ENCODE results near the gene TTC23. TPM values are rescaled to one million over a fixed set of nuclear protein-coding genes. Genes with fewer than 3 reads are reported as not detected.

Gene TTC23
- total RNA-seq, 1 donor from 2014 or later: 45.3 TPM

- H3K4me1 Mint-ChIP-seq: peaks cover 33% of the 10 kb centered on the region
- H3K4me3 ChIP-seq: no peak overlapping the region
- no peak for DNase-seq (ENCODE audit: low spot score)
- peaks cover 2% of the 10 kb centered on the region for H3K27me3 Mint-ChIP-seq (ENCODE audit: insufficient read depth, low read depth)
- no peak overlapping the region for H2AFZ ChIP-seq (replicated peaks)
- H3K4me2 ChIP-seq: no peak overlapping the region
- no peaks in the 10 kb centered on the region for H3K9me3 Mint-ChIP-seq
- no peaks in the 10 kb centered on the region for H3K9me3 ChIP-seq (ENCODE audit: low read depth)
- no peak overlapping the region for H3K4me3 Mint-ChIP-seq
- H4K20me1 ChIP-seq (ENCODE audit: low read depth): no peaks in the 10 kb centered on the region
- H3K36me3 Mint-ChIP-seq: peaks cover 13% of the 10 kb centered on the region
- H3K4me1 ChIP-seq: peaks cover 27% of the 10 kb centered on the region
- no peaks in the 10 kb centered on the region for H3K27me3 ChIP-seq
- H3K79me2 ChIP-seq (ENCODE audit: low read depth): no peaks in the 10 kb centered on the region
- no peaks in the 10 kb centered on the region for H3K36me3 ChIP-seq
- TF ChIP-seq EZH2 (IDR thresholded peaks at IDR 0.05) (no peak), EZH2phosphoT487 (IDR thresholded peaks at IDR 0.05) (no peak), CTCF (IDR thresholded peaks at IDR 0.05) (no peak)
- H3F3A ChIP-seq (ENCODE audit: low read depth): peaks cover 27% of the 10 kb centered on the region
- H3K9ac ChIP-seq: no peak overlapping the region
- H3K27ac ChIP-seq: peak overlapping the region; percentile 83
- no peak overlapping the region for H3K27ac Mint-ChIP-seq
These were observed 107.4 kb downstream of the TTC23 start for GRCh38 chr15:99141943-99142342.

GRCh38 chr15:99140590-99140989 lies 108.8 kb downstream of the TTC23 start:
- no peak overlapping the region for H3K4me3 Mint-ChIP-seq
- DNase-seq (ENCODE audit: low spot score): no peak
- no peak overlapping the region for H3K4me2 ChIP-seq
- H3K36me3 Mint-ChIP-seq: peaks cover 14% of the 10 kb centered on the region
- H3K36me3 ChIP-seq: no peaks in the 10 kb centered on the region
- no peaks in the 10 kb centered on the region for H3K9me3 ChIP-seq (ENCODE audit: low read depth)
- no peak overlapping the region for H3K4me3 ChIP-seq
- H3F3A ChIP-seq (ENCODE audit: low read depth): peaks cover 27% of the 10 kb centered on the region
- H4K20me1 ChIP-seq (ENCODE audit: low read depth): no peaks in the 10 kb centered on the region
- peaks cover 27% of the 10 kb centered on the region for H3K4me1 ChIP-seq
- no peaks in the 10 kb centered on the region for H3K9me3 Mint-ChIP-seq
- no peak overlapping the region for H3K9ac ChIP-seq
- no peaks in the 10 kb centered on the region for H3K27me3 Mint-ChIP-seq (ENCODE audit: insufficient read depth, low read depth)
- no peak overlapping the region for H3K27ac ChIP-seq
- TF ChIP-seq CTCF (IDR thresholded peaks at IDR 0.05) (no peak), EZH2phosphoT487 (IDR thresholded peaks at IDR 0.05) (no peak), EZH2 (IDR thresholded peaks at IDR 0.05) (no peak)
- no peak overlapping the region for H3K27ac Mint-ChIP-seq
- H2AFZ ChIP-seq (replicated peaks): no peak overlapping the region
- H3K79me2 ChIP-seq (ENCODE audit: low read depth): no peaks in the 10 kb centered on the region
- H3K4me1 Mint-ChIP-seq: peaks cover 34% of the 10 kb centered on the region
- H3K27me3 ChIP-seq: no peaks in the 10 kb centered on the region

DNA sequence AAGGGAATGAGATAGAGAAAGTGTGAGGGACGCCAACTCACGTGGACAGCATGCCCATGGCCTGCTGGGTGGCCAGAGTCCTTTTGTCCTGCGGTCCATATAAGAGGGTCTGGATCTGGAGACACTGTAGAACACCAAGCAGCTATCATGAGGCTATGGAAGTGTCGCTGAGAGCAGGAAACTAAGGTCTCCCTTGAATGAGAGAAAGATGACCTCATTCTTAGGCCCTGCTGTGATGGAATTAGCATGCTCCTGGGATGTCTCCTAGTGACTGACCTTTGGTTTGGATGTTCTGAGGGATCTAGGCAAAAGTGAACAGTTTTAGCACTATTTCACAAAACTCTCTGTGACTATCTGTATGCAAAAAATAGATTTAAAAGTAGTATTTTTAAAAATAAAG lies 110.1 kb downstream of the TTC23 start:
- H3K27me3 Mint-ChIP-seq (ENCODE audit: insufficient read depth, low read depth): no peaks in the 10 kb centered on the region
- no peak for DNase-seq (ENCODE audit: low spot score)
- TF ChIP-seq EZH2phosphoT487 (IDR thresholded peaks at IDR 0.05): no peak
- no peak for TF ChIP-seq EZH2 (IDR thresholded peaks at IDR 0.05)
- TF ChIP-seq CTCF (IDR thresholded peaks at IDR 0.05): no peak
- H3K27ac Mint-ChIP-seq: no peak overlapping the region
- H3K36me3 Mint-ChIP-seq: peaks cover 14% of the 10 kb centered on the region
- Histone ChIP-seq H3K4me3 (no peak overlapping the region), H3K27ac (no peak overlapping the region), H3K4me1 (peaks cover 27% of the 10 kb centered on the region), H4K20me1 (ENCODE audit: low read depth) (no peaks in the 10 kb centered on the region), H3K79me2 (ENCODE audit: low read depth) (no peaks in the 10 kb centered on the region), H3K9ac (no peak overlapping the region), H3K36me3 (no peaks in the 10 kb centered on the region), H3K27me3 (no peaks in the 10 kb centered on the region), H2AFZ (replicated peaks) (no peak overlapping the region), H3K4me2 (no peak overlapping the region), H3K9me3 (ENCODE audit: low read depth) (no peaks in the 10 kb centered on the region), H3F3A (ENCODE audit: low read depth) (peaks cover 22% of the 10 kb centered on the region)
- H3K4me1 Mint-ChIP-seq: peaks cover 38% of the 10 kb centered on the region
- no peak overlapping the region for H3K4me3 Mint-ChIP-seq
- H3K9me3 Mint-ChIP-seq: no peaks in the 10 kb centered on the region

Data from neural progenitor cell (in vitro differentiated cells).